ENCODE measurements around the gene HOXA3.

The HOXA3 gene

DNA sequence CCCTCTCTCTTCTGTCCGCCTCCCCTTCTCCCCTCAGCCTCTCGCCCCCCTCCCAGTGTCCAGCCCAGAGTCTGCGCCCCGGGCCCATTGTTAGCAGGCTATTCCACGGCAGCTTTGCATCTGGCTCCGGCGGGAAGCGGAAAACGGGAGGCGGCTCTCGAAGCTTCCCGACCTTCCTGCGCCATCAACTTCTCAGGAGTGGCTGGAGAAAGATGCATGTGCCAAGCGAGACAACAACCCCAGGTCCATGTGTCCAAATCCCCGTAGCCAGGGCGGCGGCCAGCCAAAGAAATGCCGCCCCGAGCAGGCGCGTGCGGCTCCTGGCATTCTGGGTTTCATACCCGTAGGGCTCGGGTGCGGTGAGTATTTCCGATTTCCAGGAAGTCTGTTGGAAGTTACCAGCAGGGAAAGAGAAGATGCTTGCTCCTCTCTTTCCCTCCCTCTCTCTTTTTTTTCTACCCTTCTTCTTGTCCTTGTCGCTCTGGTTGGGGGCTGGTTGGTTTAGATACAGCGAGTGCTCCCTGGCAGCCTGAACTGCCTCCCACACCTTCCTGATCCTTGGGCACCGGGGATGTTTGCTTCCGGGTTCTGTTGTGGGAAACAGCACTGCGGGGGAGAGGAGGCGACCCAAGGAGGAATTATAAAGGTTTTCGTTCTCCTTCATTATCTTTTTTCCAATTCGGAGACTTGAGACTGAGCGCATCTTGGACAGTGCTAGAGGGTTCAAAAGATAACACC is 48.7 kb downstream of the HOXA3 start:
- TF ChIP-seq CTCF (IDR thresholded peaks at IDR 0.05; ENCODE audit: insufficient read depth, low read length) (no peak), GABPA (IDR thresholded peaks at IDR 0.05; ENCODE audit: low read depth) (no peak), POLR2AphosphoS5 (IDR thresholded peaks at IDR 0.05; ENCODE audit: low read depth) (no peak), SPI1 (IDR thresholded peaks at IDR 0.05; ENCODE audit: borderline replicate concordance, low read depth) (no peak), REST (IDR thresholded peaks at IDR 0.05; ENCODE audit: insufficient replicate concordance, low read depth) (no peak)
- Histone ChIP-seq H3K27ac (replicated peaks) (no peak overlapping the region), H3K4me3 (replicated peaks; ENCODE audit: insufficient read depth, low read length) (no peak overlapping the region), H3K27me3 (ENCODE audit: insufficient read depth, poor library complexity, severe bottlenecking) (peaks cover 38% of the 10 kb centered on the region)
- no peak for DNase-seq (ENCODE audit: low read depth in 1 of 2, low spot score in 1 of 2)

- Histone ChIP-seq H3K27ac (replicated peaks) (no peak within 1 kb of the TSS), H3K27me3 (ENCODE audit: insufficient read depth, poor library complexity, severe bottlenecking) (peaks cover 38% of the 10 kb centered on the region), H3K4me3 (replicated peaks; ENCODE audit: insufficient read depth, low read length) (no peak within 1 kb of the TSS)
- no peak for TF ChIP-seq CTCF (IDR thresholded peaks at IDR 0.05; ENCODE audit: insufficient read depth, low read length)
- TF ChIP-seq SPI1 (IDR thresholded peaks at IDR 0.05; ENCODE audit: borderline replicate concordance, low read depth): no peak
- no peak for TF ChIP-seq POLR2AphosphoS5 (IDR thresholded peaks at IDR 0.05; ENCODE audit: low read depth)
- TF ChIP-seq GABPA (IDR thresholded peaks at IDR 0.05; ENCODE audit: low read depth): no peak
- no peak for TF ChIP-seq REST (IDR thresholded peaks at IDR 0.05; ENCODE audit: insufficient replicate concordance, low read depth)
- no peak for DNase-seq (ENCODE audit: low read depth in 1 of 2, low spot score in 1 of 2)
Observed at GRCh38 chr7:27102581-27103442, 49.6 kb downstream of the HOXA3 start, which contains the start of gene HOXA2. HOXA2 (minus strand) TSS chr7:27102683; CDS start chr7:27102500, 183 bp downstream.

- Histone ChIP-seq H3K4me3 (replicated peaks; ENCODE audit: insufficient read depth, low read length) (no peak overlapping the region), H3K27me3 (ENCODE audit: insufficient read depth, poor library complexity, severe bottlenecking) (peaks cover 38% of the 10 kb centered on the region), H3K27ac (replicated peaks) (no peak overlapping the region)
- no peak for DNase-seq (ENCODE audit: low read depth in 1 of 2, low spot score in 1 of 2)
- TF ChIP-seq GABPA (IDR thresholded peaks at IDR 0.05; ENCODE audit: low read depth): no peak
- TF ChIP-seq SPI1 (IDR thresholded peaks at IDR 0.05; ENCODE audit: borderline replicate concordance, low read depth): no peak
- no peak for TF ChIP-seq CTCF (IDR thresholded peaks at IDR 0.05; ENCODE audit: insufficient read depth, low read length)
- TF ChIP-seq POLR2AphosphoS5 (IDR thresholded peaks at IDR 0.05; ENCODE audit: low read depth): no peak
- TF ChIP-seq REST (IDR thresholded peaks at IDR 0.05; ENCODE audit: insufficient replicate concordance, low read depth): no peak
Observed at GRCh38 chr7:27101957-27102580, 50.3 kb downstream of the HOXA3 start.

Data from HL-60 (cell line).